Liver (tissue), 9 donors: ENCODE measurements around the gene ACTRT2. TPM values are rescaled to one million over a fixed set of nuclear protein-coding genes. Genes with fewer than 3 reads are reported as not detected.

Source experiments
- DNase-seq: peaks from one replicate; pipeline ENCODE4 v3.0.0-alpha.2; 2017; ENCODE audit warnings: low spot score
- H3K27ac ChIP-seq, 2 donors: one replicate each; pipeline ENCODE4 v1.7.0; 2013; ENCODE audit warnings: inconsistent platforms in 2 of 2, low read length in 2 of 2, control low read depth in 1 of 2, low read depth in 1 of 2, mild to moderate bottlenecking in 1 of 2
- H3K27me3 ChIP-seq, 4 donors: one replicate each; pipeline versions ENCODE4 v1.6.1 to v1.7.0; 2013; ENCODE audit warnings: low read length in 3 of 4, inconsistent platforms in 1 of 4, mild to moderate bottlenecking in 1 of 4, moderate library complexity in 1 of 4; ENCODE audit not compliant: control insufficient read depth in 4 of 4, insufficient read depth in 4 of 4
- H3K36me3 ChIP-seq, 4 donors: one replicate each; pipeline versions ENCODE4 v1.6.1 to v1.7.0; 2013; ENCODE audit warnings: low read length in 3 of 4, mild to moderate bottlenecking in 3 of 4, low read depth in 1 of 4, moderate library complexity in 1 of 4; ENCODE audit not compliant: control insufficient read depth in 4 of 4, insufficient read depth in 3 of 4
- H3K4me1 ChIP-seq, 4 donors: one replicate each; pipeline versions ENCODE4 v1.6.1 to v1.7.0; 2013; ENCODE audit warnings: low read length in 3 of 4, mild to moderate bottlenecking in 3 of 4, moderate library complexity in 1 of 4; ENCODE audit not compliant: control insufficient read depth in 4 of 4, insufficient read depth in 4 of 4
- H3K4me3 ChIP-seq, 3 donors: one replicate each; pipeline versions ENCODE4 v1.6.1 to v1.7.0; 2013; ENCODE audit warnings: low read length in 3 of 3, control low read depth in 1 of 3, low read depth in 1 of 3, mild to moderate bottlenecking in 1 of 3
- H3K9ac ChIP-seq, 2 donors: one replicate each; pipeline ENCODE4 v1.7.0; 2013; ENCODE audit warnings: low read length in 2 of 2, mild to moderate bottlenecking in 2 of 2, moderate library complexity in 2 of 2, control low read depth in 1 of 2, low read depth in 1 of 2
- H3K9me3 ChIP-seq, 4 donors: one replicate each; pipeline versions ENCODE4 v1.6.1 to v1.7.0; 2013; ENCODE audit warnings: low read length in 3 of 4; ENCODE audit not compliant: control insufficient read depth in 4 of 4
- ATF3 ChIP-seq: IDR thresholded peaks from 2 replicates; pipeline ENCODE4 v1.6.1; 2016; ENCODE audit warnings: antibody characterized with exemption
- CTCF ChIP-seq: fragments of 150-350 bp; IDR thresholded peaks from 2 replicates; pipeline ENCODE4 v1.5.1; 2017; ENCODE audit warnings: improper control_type of control experiment, low read depth, low read length; ENCODE audit not compliant: missing input control
- EGR1 ChIP-seq, 2 donors: IDR thresholded peaks; 2 replicates each; pipeline ENCODE4 v1.6.1; 2016 to 2018; ENCODE audit warnings: antibody characterized with exemption in 2 of 2, low read depth in 2 of 2
- FOXA1 ChIP-seq: IDR thresholded peaks from 2 replicates; pipeline ENCODE4 v1.6.1; 2016; ENCODE audit warnings: antibody characterized with exemption
- FOXA2 ChIP-seq: IDR thresholded peaks from 2 replicates; pipeline ENCODE4 v1.6.1; 2016; ENCODE audit warnings: antibody characterized with exemption
- HNF4G ChIP-seq: IDR thresholded peaks from 2 replicates; pipeline ENCODE4 v1.6.1; 2016; ENCODE audit warnings: antibody characterized with exemption
- JUND ChIP-seq, 2 donors: IDR thresholded peaks; 2 replicates each; pipeline ENCODE4 v1.6.1; 2016; ENCODE audit warnings: antibody characterized with exemption in 2 of 2
- MAX ChIP-seq: IDR thresholded peaks from 2 replicates; pipeline ENCODE4 v1.6.1; 2016; ENCODE audit warnings: antibody characterized with exemption
- NR2F2 ChIP-seq: IDR thresholded peaks from 2 replicates; pipeline ENCODE4 v1.6.1; 2016; ENCODE audit warnings: antibody characterized with exemption
- RAD21 ChIP-seq, 2 donors: IDR thresholded peaks; 2 replicates each; pipeline ENCODE4 v1.6.1; 2016; ENCODE audit warnings: antibody characterized with exemption in 2 of 2, mild to moderate bottlenecking in 2 of 2
- RXRA ChIP-seq, 2 donors: IDR thresholded peaks; 2 replicates each; pipeline ENCODE4 v1.6.1; 2017 to 2018; ENCODE audit warnings: antibody characterized with exemption in 2 of 2, mild to moderate bottlenecking in 1 of 2
- SP1 ChIP-seq: IDR thresholded peaks from 2 replicates; pipeline ENCODE4 v1.6.1; 2018; ENCODE audit warnings: antibody characterized with exemption, mild to moderate bottlenecking
- TAF1 ChIP-seq: conservative IDR thresholded peaks from 2 replicates; pipeline ENCODE4 v1.6.1; 2016; ENCODE audit warnings: antibody characterized with exemption, mild to moderate bottlenecking
- YY1 ChIP-seq: IDR thresholded peaks from 2 replicates; pipeline ENCODE4 v1.6.1; 2016; ENCODE audit warnings: antibody characterized with exemption, mild to moderate bottlenecking
- ZBTB33 ChIP-seq: IDR thresholded peaks from 2 replicates; pipeline ENCODE4 v1.6.1; 2016; ENCODE audit warnings: antibody characterized with exemption
- WGBS: extraction: QIAGEN DNeasy Blood & Tissue Kit; methylation state at CpG from one replicate; pipeline ENCODE4 v1.1.7; 2013; 5-methylcytosine and 5-hydroxymethylcytosine counted together
- polyA plus RNA-seq, 2 donors: library from polyadenylated mRNA; stranded (reverse) in 1 of 2; unstranded in 1 of 2; fragments of 200-250 nt in 1 of 2; fragments of >200 nt in 1 of 2; fragmentation: Nextera tagmentation in 1 of 2; extraction: Ambion mirVana in 1 of 2; gene quantifications; one replicate each; pipeline versions ENCODE4 v1.2.1 to v1.2.3, GENCODE V29; 2013 to 2015
- total RNA-seq, 2 donors: library from RNA; depleted of rRNA; stranded (reverse); fragments of >200 nt; gene quantifications; one replicate each; pipeline ENCODE4 v1.2.3, GENCODE V29; 2014
- donor health status: healthy.
- donor health status: healthy.
- donor health status: healthy.
- donor health status: healthy.
- donor health status: healthy.

ACTRT2 gene
- total and polyA plus RNA-seq, 4 donors: not detected

- Histone ChIP-seq H3K9me3 (no peaks in the 10 kb centered on the region), H3K27me3 (peaks cover 0 to 8% (median 0%) of the 10 kb centered on the region in 4 donors), H3K4me1 (no peaks in the 10 kb centered on the region), H3K27ac (no peak overlapping the region), H3K9ac (no peak overlapping the region), H3K36me3 (no peaks in the 10 kb centered on the region), H3K4me3 (no peak overlapping the region)
- no peak for TF ChIP-seq FOXA1
- TF ChIP-seq ZBTB33: no peak
- no peak for TF ChIP-seq ATF3
- no peak for TF ChIP-seq JUND (IDR thresholded peaks at IDR 0.05)
- TF ChIP-seq EGR1 (IDR thresholded peaks at IDR 0.05; ENCODE audit: low read depth in 2 of 2): no peak
- no peak for TF ChIP-seq RXRA (IDR thresholded peaks at IDR 0.05)
- TF ChIP-seq TAF1: no peak
- no peak for TF ChIP-seq CTCF
- no peak for TF ChIP-seq MAX
- no peak for TF ChIP-seq SP1
- TF ChIP-seq RAD21 (IDR thresholded peaks at IDR 0.05): no peak
- DNase-seq: no peak
- 65% methylated on average over 35 of the region's 35 CpGs for WGBS
Measured at GRCh38 chr1:3031401-3032221, 10.3 kb downstream of the ACTRT2 start.

GRCh38 chr1:3032371-3033039 is 11.2 kb downstream of the ACTRT2 start:
- Histone ChIP-seq H3K4me3 (no peak overlapping the region), H3K9ac (no peak overlapping the region), H3K27me3 (peaks cover 0 to 8% (median 0%) of the 10 kb centered on the region in 4 donors), H3K27ac (no peak overlapping the region), H3K36me3 (no peaks in the 10 kb centered on the region), H3K9me3 (no peaks in the 10 kb centered on the region), H3K4me1 (no peaks in the 10 kb centered on the region)
- WGBS: 79% methylated on average over 21 of the region's 21 CpGs
- TF ChIP-seq RXRA (IDR thresholded peaks at IDR 0.05) (no peak), FOXA2 (no peak), ATF3 (no peak), HNF4G (no peak), NR2F2 (no peak), YY1 (no peak), CTCF (no peak)
- DNase-seq: no peak
